Subcutaneous abdominal adipose tissue (tissue), 5 donors: Measurements from ENCODE around the gene PITPNM3.
"Not testable (repeated sequence)": the region's sequence is repeated elsewhere in the genome, so short reads cannot be mapped to it uniquely, and the experiment has no call there.

Experiments
- H3K27ac ChIP-seq: one replicate; pipeline ENCODE4 v1.7.0; 2013; ENCODE audit warnings: low read depth, mild to moderate bottlenecking, inconsistent platforms, low read length, moderate library complexity
- H3K27me3 ChIP-seq, 5 donors: one replicate each; pipeline ENCODE4 v1.7.0; 2013; ENCODE audit warnings: low read length in 5 of 5, inconsistent platforms in 1 of 5; ENCODE audit not compliant: control insufficient read depth in 5 of 5, insufficient read depth in 4 of 5
- H3K36me3 ChIP-seq, 5 donors: one replicate each; pipeline ENCODE4 v1.7.0; 2013; ENCODE audit warnings: low read length in 5 of 5; ENCODE audit not compliant: control insufficient read depth in 5 of 5, insufficient read depth in 5 of 5
- H3K4me1 ChIP-seq, 5 donors: one replicate each; pipeline ENCODE4 v1.7.0; 2013; ENCODE audit warnings: low read length in 5 of 5, mild to moderate bottlenecking in 3 of 5, moderate library complexity in 1 of 5; ENCODE audit not compliant: control insufficient read depth in 5 of 5, insufficient read depth in 5 of 5
- H3K4me3 ChIP-seq, 5 donors: one replicate each; pipeline ENCODE4 v1.7.0; 2013; ENCODE audit warnings: low read length in 5 of 5, low read depth in 1 of 5
- H3K9ac ChIP-seq, 5 donors: one replicate each; pipeline ENCODE4 v1.7.0; 2013; ENCODE audit warnings: low read length in 5 of 5, mild to moderate bottlenecking in 4 of 5, moderate library complexity in 3 of 5
- H3K9me3 ChIP-seq, 5 donors: one replicate each; pipeline ENCODE4 v1.7.0; 2013; ENCODE audit warnings: low read length in 5 of 5; ENCODE audit not compliant: control insufficient read depth in 5 of 5
- donor health status: healthy.
- donor health status: healthy.
- donor health status: healthy.
- donor health status: healthy.
- donor health status: healthy.

The PITPNM3 gene

GRCh38 chr17:6556121-6557039 lies at the start of gene PITPNM3:
TSS of gene PITPNM3 (minus strand) at chr17:6556555. CDS start at chr17:6556406, 149 bp downstream.
- H3K9ac ChIP-seq: peak within 1 kb of the TSS in 2 of 5 donors; percentile 45 to 54
- peak within 1 kb of the TSS in 4 of 5 donors; percentile 32 to 57 (median 46) for H3K4me3 ChIP-seq
- no peak within 1 kb of the TSS for H3K27ac ChIP-seq
- H3K9me3 ChIP-seq: peaks cover 0 to 3% (median 0%) of the 10 kb centered on the region in 5 donors
- H3K27me3 ChIP-seq: peaks cover 22 to 39% (median 28%) of the 10 kb centered on the region in 5 donors
- peaks cover 0 to 21% (median 18%) of the 10 kb centered on the region in 5 donors for H3K4me1 ChIP-seq
- no peaks in the 10 kb centered on the region for H3K36me3 ChIP-seq

DNA sequence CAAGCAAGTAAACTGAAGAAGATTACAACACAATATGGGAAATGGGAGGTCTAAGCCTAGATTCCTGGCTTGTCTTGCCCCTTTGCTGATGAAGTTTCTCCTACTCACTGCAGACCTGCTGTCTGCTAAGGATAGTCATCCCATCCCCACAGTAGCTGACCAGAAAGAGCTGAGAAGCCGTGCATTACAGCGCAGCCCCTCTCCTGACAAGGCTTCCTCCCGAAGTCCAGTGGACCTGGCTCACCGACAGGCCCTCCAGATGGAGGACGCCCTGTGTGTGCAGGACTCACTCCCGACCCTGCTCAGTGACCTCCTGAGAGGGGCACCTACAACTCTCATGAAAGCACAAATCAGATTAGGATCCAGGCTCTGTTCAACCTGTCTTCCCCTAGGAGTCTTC lies 48.8 kb upstream of the PITPNM3 start:
- Histone ChIP-seq H3K4me3 (no peak overlapping the region), H3K9ac (no peak overlapping the region), H3K27ac (no peak overlapping the region), H3K9me3 (no peaks in the 10 kb centered on the region), H3K27me3 (no peaks in the 10 kb centered on the region), H3K4me1 (peaks cover 0 to 8% (median 3%) of the 10 kb centered on the region in 5 donors), H3K36me3 (peaks cover 47 to 65% (median 55%) of the 10 kb centered on the region in 5 donors)

DNA sequence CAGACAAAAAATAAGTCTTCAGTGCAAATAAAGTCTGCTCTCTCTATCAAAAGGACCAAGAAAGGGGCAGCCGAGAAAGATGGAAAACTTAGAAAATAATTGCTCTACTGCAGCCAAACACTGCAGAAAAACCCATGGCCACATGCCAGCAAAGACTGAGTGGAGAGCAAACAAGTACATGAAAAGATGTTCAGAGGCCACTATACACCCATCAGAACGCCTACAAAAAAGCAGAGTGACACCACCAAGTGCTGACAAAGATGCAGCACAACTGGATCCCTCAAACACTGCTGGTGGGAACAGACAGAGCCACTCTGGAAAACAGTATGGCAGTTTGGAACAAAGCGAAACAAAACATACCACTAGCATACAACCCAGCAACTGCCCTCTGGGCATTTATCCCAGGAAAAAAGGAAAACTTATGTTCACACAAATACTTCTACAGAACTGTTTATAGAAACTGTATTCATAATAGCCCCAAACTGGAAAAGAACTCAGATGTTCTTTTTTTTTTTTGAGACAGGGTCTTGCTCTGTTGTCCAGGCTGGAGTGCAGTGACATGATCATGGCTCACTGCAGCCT lies 47.5 kb upstream of the PITPNM3 start:
- Histone ChIP-seq H3K27me3 (no peaks in the 10 kb centered on the region), H3K27ac (no peak overlapping the region), H3K9me3 (no peaks in the 10 kb centered on the region), H3K4me1 (peaks cover 0 to 13% (median 8%) of the 10 kb centered on the region in 5 donors), H3K36me3 (peaks cover 47 to 57% (median 50%) of the 10 kb centered on the region in 5 donors), H3K9ac (no peak overlapping the region), H3K4me3 (no peak overlapping the region)

- Histone ChIP-seq H3K36me3 (peaks cover 31 to 53% (median 45%) of the 10 kb centered on the region in 5 donors), H3K27me3 (no peaks in the 10 kb centered on the region)
Measured at GRCh38 chr17:6602141-6602540, 45.8 kb upstream of the PITPNM3 start.

DNA sequence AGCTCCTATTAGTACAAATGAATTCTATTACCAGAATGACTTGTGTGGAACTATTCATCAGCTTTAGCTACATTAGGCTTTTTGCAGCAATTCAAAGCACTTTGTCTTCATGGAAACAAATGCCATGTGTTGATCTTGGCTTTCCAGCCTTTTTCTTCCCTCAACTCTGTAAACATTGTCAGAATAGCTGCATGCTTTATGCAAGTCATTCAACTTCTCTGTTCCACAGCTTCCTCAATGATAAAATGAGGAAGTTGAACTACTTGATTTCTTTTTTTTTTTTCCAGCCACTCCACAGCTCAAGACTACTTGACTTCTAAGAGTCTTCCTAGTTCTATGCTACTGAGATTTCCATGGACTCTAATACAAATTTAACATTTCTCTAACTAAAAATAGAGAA lies 43.0 kb upstream of the PITPNM3 start:
- Histone ChIP-seq H3K27ac (no peak overlapping the region), H3K9me3 (no peaks in the 10 kb centered on the region), H3K9ac (no peak overlapping the region), H3K36me3 (peaks cover 25 to 50% (median 38%) of the 10 kb centered on the region in 5 donors), H3K4me3 (no peak overlapping the region), H3K4me1 (peaks cover 0 to 23% (median 15%) of the 10 kb centered on the region in 5 donors), H3K27me3 (no peaks in the 10 kb centered on the region)

More at GRCh38 chr17:6602141-6602540, 45.8 kb upstream of the PITPNM3 start:
- H3K9ac ChIP-seq: no peak overlapping the region
- H3K27ac ChIP-seq: no peak overlapping the region
- H3K4me3 ChIP-seq: no peak overlapping the region
- H3K4me1 ChIP-seq: peaks cover 0 to 23% (median 15%) of the 10 kb centered on the region in 5 donors
- no peaks in the 10 kb centered on the region for H3K9me3 ChIP-seq

- Histone ChIP-seq H3K4me3 (no peak overlapping the region), H3K9ac (no peak overlapping the region), H3K9me3 (no peaks in the 10 kb centered on the region), H3K27ac (no peak overlapping the region), H3K36me3 (peaks cover 32 to 61% (median 43%) of the 10 kb centered on the region in 5 donors), H3K4me1 (peaks cover 0 to 21% (median 15%) of the 10 kb centered on the region in 5 donors), H3K27me3 (no peaks in the 10 kb centered on the region)
Measured at GRCh38 chr17:6597727-6598126, 41.4 kb upstream of the PITPNM3 start.

GRCh38 chr17:6596941-6597340 lies 40.6 kb upstream of the PITPNM3 start:
- H3K9ac ChIP-seq: no peak overlapping the region
- no peaks in the 10 kb centered on the region for H3K27me3 ChIP-seq
- H3K27ac ChIP-seq: no peak overlapping the region
- H3K9me3 ChIP-seq: no peaks in the 10 kb centered on the region
- no peak overlapping the region for H3K4me3 ChIP-seq
- H3K4me1 ChIP-seq: peaks cover 0 to 20% (median 15%) of the 10 kb centered on the region in 5 donors
- H3K36me3 ChIP-seq: peaks cover 33 to 61% (median 41%) of the 10 kb centered on the region in 5 donors

- Histone ChIP-seq H3K27ac (no peak overlapping the region), H3K9me3 (no peaks in the 10 kb centered on the region), H3K27me3 (no peaks in the 10 kb centered on the region), H3K9ac (no peak overlapping the region), H3K36me3 (peaks cover 38 to 64% (median 44%) of the 10 kb centered on the region in 5 donors), H3K4me1 (peaks cover 0 to 20% (median 15%) of the 10 kb centered on the region in 5 donors), H3K4me3 (no peak overlapping the region)
Measured at GRCh38 chr17:6596511-6596910, 40.2 kb upstream of the PITPNM3 start.

- peaks cover 0 to 20% (median 15%) of the 10 kb centered on the region in 5 donors for H3K4me1 ChIP-seq
- no peak overlapping the region for H3K9ac ChIP-seq
- H3K4me3 ChIP-seq: no peak overlapping the region
- H3K36me3 ChIP-seq: peaks cover 42 to 65% (median 47%) of the 10 kb centered on the region in 5 donors
- H3K27ac ChIP-seq: no peak overlapping the region
- no peaks in the 10 kb centered on the region for H3K27me3 ChIP-seq
- no peaks in the 10 kb centered on the region for H3K9me3 ChIP-seq
Measured at GRCh38 chr17:6596081-6596480, 39.7 kb upstream of the PITPNM3 start.

- H3K4me3 ChIP-seq, H3K9me3 ChIP-seq, H3K27me3 ChIP-seq, H3K9ac ChIP-seq, H3K4me1 ChIP-seq, H3K27ac ChIP-seq: not testable (repeated sequence)
- H3K36me3 ChIP-seq: peaks cover 54 to 75% (median 59%) of the 10 kb centered on the region in 5 donors
Measured at GRCh38 chr17:6593371-6593770, 37.0 kb upstream of the PITPNM3 start.
